ENCODE measurements around the gene SHOC2. TPM values are rescaled to one million over a fixed set of nuclear protein-coding genes. Genes with fewer than 3 reads are reported as not detected.

The SHOC2 gene
- total and polyA plus RNA-seq, 8 donors, result 8.4 to 39.8 (median 24.0) TPM

GRCh38 chr10:111037858-111038257, 118.5 kb downstream of the SHOC2 start:
- ATAC-seq (no peak), FAIRE-seq (no peak), DNase-seq (no peak)
- H3K36me3 ChIP-seq, result no peaks in the 10 kb centered on the region
- no peaks in the 10 kb centered on the region for H3K4me1 ChIP-seq
- H3K27ac ChIP-seq, result no peak overlapping the region
- TF ChIP-seq CTCF (IDR thresholded peaks at IDR 0.05), result no peak
- no peak overlapping the region for H3K4me3 ChIP-seq
- intact Hi-C loops (cut with DNase I), result no loop called here
- H3K27me3 ChIP-seq, result no peaks in the 10 kb centered on the region
- H3K9me3 ChIP-seq, result no peaks in the 10 kb centered on the region

GRCh38 chr10:111039522-111039921, 120.1 kb downstream of the SHOC2 start:
- 65 to 78% methylated on average over 2 of the region's 2 CpGs for WGBS, 2 donors
- Histone ChIP-seq H3K27ac (no peak overlapping the region), H3K27me3 (no peaks in the 10 kb centered on the region)

GRCh38 chr10:111057006-111057405, 137.6 kb downstream of the SHOC2 start:
- 37 to 42% methylated on average over 1 of the region's 1 CpG for WGBS, 2 donors
- no peaks in the 10 kb centered on the region for H3K36me3 ChIP-seq
- intact Hi-C loops (cut with DNase I), result no loop called here
- H3K4me1 ChIP-seq, result no peaks in the 10 kb centered on the region
- no peak for TF ChIP-seq CTCF (IDR thresholded peaks at IDR 0.05)
- ATAC-seq, result no peak
- no peaks in the 10 kb centered on the region for H3K27me3 ChIP-seq
- DNase-seq, result no peak
- no peak overlapping the region for H3K4me3 ChIP-seq
- no peak for FAIRE-seq
- no peaks in the 10 kb centered on the region for H3K9me3 ChIP-seq
- no peak overlapping the region for H3K27ac ChIP-seq

More at GRCh38 chr10:111039522-111039921, 120.1 kb downstream of the SHOC2 start:
- no peak overlapping the region for H3K4me3 ChIP-seq
- no peaks in the 10 kb centered on the region for H3K36me3 ChIP-seq
- DNase-seq (no peak), FAIRE-seq (no peak), ATAC-seq (no peak)
- no peaks in the 10 kb centered on the region for H3K9me3 ChIP-seq
- no peaks in the 10 kb centered on the region for H3K4me1 ChIP-seq
- intact Hi-C loops (cut with DNase I), result no loop called here
- no peak for TF ChIP-seq CTCF (IDR thresholded peaks at IDR 0.05)

Small RNA genes within 50 kb of the gene (microRNA-seq; reads per million reads assigned to microRNA genes)
- gene MIR548E, result 0.88 to 1.5 reads per million in 2 donors

Other genes with a start within 250 kb of the SHOC2 start
- gene PDCD4, start 47.7 kb upstream of the SHOC2 start, total RNA-seq, result 100 to 1,000 TPM; 323 to 679 (median 523) TPM
- 100 to 1,000 TPM; 283 to 352 TPM for gene PDCD4, start 47.7 kb upstream of the SHOC2 start, polyA plus RNA-seq
- gene BBIP1, start 424 bp upstream of the SHOC2 start, total RNA-seq, result 10 to 100 TPM in 1 of 6 donors, 1 to 10 TPM in 5; 4.2 to 12.4 (median 6.8) TPM
- 10 to 100 TPM; 15.0 to 21.1 TPM for gene BBIP1, start 424 bp upstream of the SHOC2 start, polyA plus RNA-seq
- gene ADRA2A, start 157.4 kb downstream of the SHOC2 start, total RNA-seq, result 10 to 100 TPM; 12.6 to 40.7 (median 27.1) TPM
- 10 to 100 TPM; 15.0 to 42.3 TPM for gene ADRA2A, start 157.4 kb downstream of the SHOC2 start, polyA plus RNA-seq

Data from pancreas (tissue), 10 donors.